Activated CD4-positive, alpha-beta memory T cell treated with anti-CD3 and anti-CD28 coated beads for 36 hours (primary cell): ENCODE data around the gene LGI4. TPM values are rescaled to one million over a fixed set of nuclear protein-coding genes. Genes with fewer than 3 reads are reported as not detected.
A peak's percentile ranks its signal among the peaks of the same experiment; 100 is the strongest.
"Not testable (repeated sequence)": the region's sequence is repeated elsewhere in the genome, so short reads cannot be mapped to it uniquely, and the experiment has no call there.

Experiments
- CTCF ChIA-PET: fragments of 350-600 bp; sonication (Branson Sonifier 250); formaldehyde crosslinking; loops from one replicate; lab custom pipeline; 2021; ENCODE audit warnings: antibody characterized with exemption, inconsistent platforms; lab: Charles Lee
- POLR2A ChIA-PET: fragments of 350-600 bp; sonication (Branson Sonifier 250); formaldehyde crosslinking; loops from one replicate; lab custom pipeline; 2021; ENCODE audit warnings: antibody characterized with exemption; lab: Charles Lee
- DNase-seq: peaks from one replicate; pipeline ENCODE4 v3.0.0-alpha.2; 2020
- H3K27ac Mint-ChIP-seq: one replicate; pipeline ENCODE4 v1.8.0; 2021; ENCODE audit warnings: mixed read lengths
- H3K27me3 Mint-ChIP-seq: one replicate; pipeline ENCODE4 v1.8.0; 2021; ENCODE audit warnings: mixed read lengths
- H3K36me3 Mint-ChIP-seq: one replicate; pipeline ENCODE4 v1.8.0; 2021; ENCODE audit warnings: mixed read lengths
- H3K4me1 Mint-ChIP-seq: one replicate; pipeline ENCODE4 v1.8.0; 2021; ENCODE audit warnings: low read depth, mixed read lengths
- H3K4me3 Mint-ChIP-seq: one replicate; pipeline ENCODE4 v1.8.0; 2021; ENCODE audit warnings: mild to moderate bottlenecking, mixed read lengths
- H3K9me3 Mint-ChIP-seq: one replicate; pipeline ENCODE4 v1.8.0; 2021; ENCODE audit warnings: mixed read lengths
- intact Hi-C: fragments of 100-400 bp; cut with micrococcal nuclease; formaldehyde crosslinking; loops from one replicate; pipeline ENCODE4 v1.15.1; 2023
- total RNA-seq, 2 experiments: library from RNA; stranded (reverse); gene quantifications; one replicate each; pipeline ENCODE4 v1.2.3, GENCODE V29; 2021

The LGI4 gene
- total RNA-seq, 2 experiments from 2014 or later = 0.50 to 0.51 TPM

DNA sequence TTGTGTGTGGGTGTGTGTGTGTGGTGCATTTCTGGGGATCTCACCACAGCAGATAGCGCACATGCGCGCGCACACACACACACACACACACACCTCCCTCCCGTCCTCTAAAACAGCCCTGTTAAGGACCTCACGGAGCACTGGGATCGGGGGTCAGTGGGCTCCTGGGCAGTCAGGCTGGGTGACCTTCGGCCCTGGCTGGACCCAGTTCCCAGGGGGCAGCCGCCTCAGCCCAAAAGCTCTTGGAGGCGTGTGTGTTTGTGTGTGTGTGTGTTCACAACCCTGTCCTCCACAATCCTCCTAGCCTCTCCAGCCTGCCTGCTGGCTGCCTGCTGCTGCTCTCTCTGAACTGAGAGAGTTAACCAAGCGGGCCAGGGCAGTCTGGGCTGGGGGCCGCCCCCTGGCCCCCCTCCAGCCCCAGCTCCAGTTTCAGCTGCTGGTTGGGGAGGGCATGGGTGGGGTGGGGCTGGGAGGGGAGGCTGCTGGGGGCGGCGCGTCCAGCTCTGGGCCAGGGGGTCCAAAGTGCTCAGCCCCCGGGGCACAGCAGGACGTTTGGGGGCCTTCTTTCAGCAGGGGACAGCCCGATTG is 3.5 kb upstream of the LGI4 start, which contains the start of gene FXYD1:
Gene FXYD1, plus strand, starts transcription at position 520 of the 588 bp plus-strand sequence. CDS start 1,256 bp downstream, outside the sequence.
- ChIA-PET CTCF (interaction anchor here (2.8 to 5.5 kb wide), 2 partner anchors 71 to 94 kb away, joined by 16 to 59 read pairs; no protein-coding TSS in a partner anchor), POLR2A (no interaction called here)
- no peaks in the 10 kb centered on the region for H3K36me3 Mint-ChIP-seq
- no peaks in the 10 kb centered on the region for H3K27me3 Mint-ChIP-seq
- intact Hi-C loops = no loop called here
- H3K27ac Mint-ChIP-seq = no peak within 1 kb of the TSS
- H3K4me3 Mint-ChIP-seq = no peak within 1 kb of the TSS
- no peak for DNase-seq
- peaks cover 19% of the 10 kb centered on the region for H3K4me1 Mint-ChIP-seq
- H3K9me3 Mint-ChIP-seq = no peaks in the 10 kb centered on the region

DNA sequence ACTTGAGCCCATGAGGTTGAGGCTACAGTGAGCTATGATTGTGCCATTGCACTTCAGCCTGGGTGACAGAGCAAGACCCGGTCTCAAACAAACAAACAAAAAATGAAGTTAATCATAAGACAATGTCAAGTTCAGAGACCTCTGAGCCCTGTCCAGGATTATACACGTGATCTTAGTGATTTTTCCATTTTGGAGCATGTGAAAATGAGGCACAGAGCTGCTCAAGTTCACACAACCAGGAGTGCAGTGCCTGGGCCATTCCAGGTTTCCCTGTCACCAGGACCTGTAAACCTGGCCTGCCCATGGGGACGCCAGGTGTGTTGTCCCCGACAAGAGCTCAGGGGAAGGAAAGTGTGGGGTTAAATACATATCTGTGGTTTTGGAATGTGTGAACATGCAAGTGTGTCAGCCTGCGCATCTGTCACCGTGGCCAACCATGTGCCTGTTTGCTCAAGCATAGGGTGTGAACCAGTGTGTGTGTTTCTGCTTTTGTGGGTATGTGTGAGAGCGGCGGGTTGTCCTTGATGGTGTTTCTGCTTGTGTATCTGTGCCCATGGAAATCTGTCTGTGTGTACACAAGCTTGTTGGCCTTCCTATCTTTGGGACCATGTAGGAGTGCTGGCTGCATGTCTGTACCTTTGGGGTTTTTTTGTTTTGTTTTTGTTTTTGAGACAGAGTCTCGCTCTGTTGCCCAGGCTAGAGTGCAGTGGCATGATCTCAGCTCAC is 2.3 kb upstream of the LGI4 start:
- POLR2A ChIA-PET = no interaction called here

DNA sequence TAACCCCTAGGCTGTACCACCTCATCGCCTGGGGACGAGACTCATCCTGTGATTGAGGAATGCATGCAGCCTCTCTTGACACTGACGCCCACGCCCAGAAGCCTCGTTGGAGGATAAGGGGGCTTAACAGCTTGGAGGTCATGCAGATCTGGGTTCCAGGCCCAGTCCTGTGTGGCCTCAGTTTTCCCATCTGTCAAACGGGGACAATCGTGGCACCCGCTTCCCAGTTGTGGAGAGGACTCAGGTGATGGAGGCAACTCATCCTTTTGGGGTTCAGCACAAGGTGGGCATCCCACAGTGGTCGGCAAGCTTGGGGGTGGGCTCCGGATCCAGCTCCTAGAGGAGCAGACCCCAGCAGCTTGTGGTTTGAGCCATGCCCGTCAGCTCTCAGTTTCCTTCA is 1.4 kb upstream of the LGI4 start:
- ChIA-PET POLR2A (no interaction called here), CTCF (interaction anchor here (0.6 to 5.5 kb wide), 16 partner anchors 10 to 92 kb away, joined by 3 to 59 read pairs (median 5); partner anchors contain the start of gene FXYD5)
- H3K9me3 Mint-ChIP-seq = no peaks in the 10 kb centered on the region
- intact Hi-C loops = no loop called here
- no peak overlapping the region for H3K27ac Mint-ChIP-seq
- H3K4me3 Mint-ChIP-seq = no peak overlapping the region
- H3K4me1 Mint-ChIP-seq = peaks cover 8% of the 10 kb centered on the region
- no peak for DNase-seq
- no peaks in the 10 kb centered on the region for H3K36me3 Mint-ChIP-seq
- H3K27me3 Mint-ChIP-seq = no peaks in the 10 kb centered on the region

More for the DNA sequence above, 2.3 kb upstream of the LGI4 start:
- no peaks in the 10 kb centered on the region for H3K9me3 Mint-ChIP-seq
- H3K4me1 Mint-ChIP-seq = peaks cover 16% of the 10 kb centered on the region
- no peaks in the 10 kb centered on the region for H3K27me3 Mint-ChIP-seq
- intact Hi-C loops = no loop called here
- no peak overlapping the region for H3K27ac Mint-ChIP-seq
- DNase-seq = no peak
- no peak overlapping the region for H3K4me3 Mint-ChIP-seq
- CTCF ChIA-PET = interaction anchor here (0.5 to 5.5 kb wide), 8 partner anchors 11 to 209 kb away, joined by 3 to 59 read pairs (median 16); no protein-coding TSS in a partner anchor
- no peaks in the 10 kb centered on the region for H3K36me3 Mint-ChIP-seq

DNA sequence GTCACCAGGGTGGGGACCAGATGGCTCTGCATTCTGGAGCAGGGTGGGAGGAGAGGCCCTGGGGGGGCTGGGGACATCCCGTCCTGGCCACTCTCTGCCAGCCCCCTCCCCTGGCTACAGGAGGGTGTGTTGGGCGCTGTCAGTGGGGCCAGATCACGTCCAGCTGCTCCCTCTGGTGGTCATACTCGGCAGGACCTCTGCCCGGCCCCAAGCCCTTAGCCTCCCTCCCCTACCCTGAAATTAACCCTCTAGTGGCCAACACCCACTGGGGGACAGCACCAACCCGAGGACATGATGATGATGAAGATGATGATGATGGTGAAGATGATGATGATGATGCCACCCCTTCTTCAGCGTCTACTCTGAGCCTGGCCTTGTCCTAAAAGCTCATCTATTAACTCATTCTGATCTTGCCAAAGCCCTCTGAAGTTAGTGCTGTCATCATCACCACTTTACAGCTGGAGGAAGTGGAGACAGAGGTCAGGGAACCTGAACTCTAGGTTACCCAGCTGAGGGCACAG is 590 bp upstream of the LGI4 start:
- Mint-ChIP-seq H3K36me3 (no peaks in the 10 kb centered on the region), H3K9me3 (no peaks in the 10 kb centered on the region), H3K4me3 (no peak overlapping the region), H3K27ac (no peak overlapping the region), H3K27me3 (no peaks in the 10 kb centered on the region), H3K4me1 (peaks cover 3% of the 10 kb centered on the region)
- CTCF ChIA-PET = interaction anchor here (0.6 to 5.5 kb wide), 18 partner anchors 10 to 123 kb away, joined by 3 to 59 read pairs (median 4); partner anchors contain the start of gene FXYD5
- DNase-seq = peak; percentile 82
- intact Hi-C loops = loop anchor here (1.0 kb wide), 2 partner anchors 21 to 68 kb away; no protein-coding TSS in a partner anchor
- POLR2A ChIA-PET = no interaction called here

DNA sequence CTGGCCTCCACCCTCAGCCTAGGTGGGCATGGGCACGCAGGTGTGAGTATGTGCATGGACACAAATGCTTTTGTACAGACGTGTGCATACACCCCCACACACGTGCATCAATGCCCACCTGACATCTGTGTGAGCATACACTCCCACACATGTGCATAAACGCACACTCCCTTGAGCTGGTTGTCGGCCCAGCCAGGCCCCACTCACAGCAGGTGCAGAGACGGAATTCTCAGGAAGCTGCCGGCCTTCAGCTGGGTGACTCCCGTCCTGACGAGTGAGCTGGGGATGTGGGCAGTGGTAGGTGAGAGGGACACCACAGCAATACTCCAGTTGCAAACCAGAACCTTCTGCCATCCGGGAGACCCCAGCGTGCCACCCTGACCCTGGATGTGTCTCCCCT is 1.0 kb downstream of the LGI4 start:
- no peak overlapping the region for H3K27ac Mint-ChIP-seq
- H3K4me3 Mint-ChIP-seq = no peak overlapping the region
- ChIA-PET CTCF (interaction anchor here (3.2 to 5.5 kb wide), 3 partner anchors 8 to 66 kb away, joined by 16 to 59 read pairs (median 29); no protein-coding TSS in a partner anchor), POLR2A (no interaction called here)
- intact Hi-C loops = no loop called here
- no peaks in the 10 kb centered on the region for H3K9me3 Mint-ChIP-seq
- no peaks in the 10 kb centered on the region for H3K27me3 Mint-ChIP-seq
- peaks cover 3% of the 10 kb centered on the region for H3K4me1 Mint-ChIP-seq
- DNase-seq = no peak
- H3K36me3 Mint-ChIP-seq = no peaks in the 10 kb centered on the region

DNA sequence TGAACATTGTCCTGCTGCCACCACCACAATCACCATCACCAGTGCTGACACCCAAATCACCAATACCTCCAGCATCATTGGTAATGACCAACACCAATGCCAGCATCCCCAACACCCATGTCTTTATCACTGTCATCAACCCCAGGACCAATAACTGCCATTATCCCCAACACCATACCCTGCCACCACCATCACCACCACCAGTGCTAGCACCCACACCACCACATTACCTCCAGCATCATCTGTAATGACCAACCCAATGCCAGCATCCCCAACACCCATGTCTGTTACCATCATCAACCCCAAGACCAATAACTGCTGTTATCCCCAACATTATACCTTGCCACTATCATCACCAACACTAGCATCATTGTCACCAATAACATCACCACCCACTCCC is 2.6 kb downstream of the LGI4 start:
- Mint-ChIP-seq H3K4me3 (no peak overlapping the region), H3K4me1 (peaks cover 3% of the 10 kb centered on the region), H3K9me3 (no peaks in the 10 kb centered on the region), H3K27ac (no peak overlapping the region), H3K27me3 (no peaks in the 10 kb centered on the region), H3K36me3 (no peaks in the 10 kb centered on the region)
- intact Hi-C loops = no loop called here
- ChIA-PET POLR2A (no interaction called here), CTCF (no interaction called here)
- DNase-seq = no peak

DNA sequence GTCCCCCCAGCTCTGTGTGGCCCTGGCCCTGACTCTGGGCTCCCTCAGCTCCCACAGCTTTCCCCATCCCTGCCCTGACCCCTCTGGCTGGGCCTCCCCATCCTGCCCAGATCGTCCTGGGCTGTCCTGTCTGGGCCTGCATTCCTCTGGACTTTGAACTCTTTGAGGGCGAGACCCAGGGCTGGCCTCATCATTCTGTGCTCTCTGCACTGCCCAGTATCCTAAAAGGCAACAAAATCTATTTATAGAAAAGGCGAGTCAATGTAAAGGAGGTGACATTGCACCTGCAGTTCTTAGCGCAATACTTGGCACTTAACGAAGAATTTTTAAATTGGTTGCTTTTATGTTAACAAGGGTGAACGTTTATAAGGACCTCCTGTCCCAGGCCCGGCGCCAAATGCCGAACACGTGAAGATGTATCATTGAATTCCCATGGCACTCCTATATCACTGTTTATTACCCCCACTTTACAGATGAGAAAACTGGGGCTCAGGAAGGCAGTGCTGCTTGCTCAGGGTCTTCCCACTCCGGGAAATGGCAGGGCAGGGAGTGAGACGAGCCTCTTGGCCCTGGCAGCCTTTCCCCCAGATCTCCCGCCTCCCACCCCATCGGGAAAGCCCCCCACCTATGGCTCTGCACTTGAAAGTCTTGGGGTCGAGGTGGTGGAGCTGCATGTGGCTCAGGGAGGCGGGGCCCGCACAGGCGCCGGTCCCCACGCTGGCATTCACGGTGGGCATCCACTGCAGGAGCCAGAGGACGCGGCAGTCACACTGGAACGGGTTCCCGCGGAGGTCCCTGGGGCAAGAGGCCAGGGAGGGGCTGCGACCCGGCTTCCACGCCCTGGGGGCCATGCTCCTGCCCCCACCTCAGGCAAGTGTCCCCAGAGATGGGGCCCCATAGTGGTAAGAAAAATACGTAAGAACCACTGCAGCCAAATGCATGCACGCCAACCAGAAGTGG is 3.8 kb downstream of the LGI4 start:
- intact Hi-C loops = no loop called here
- ChIA-PET POLR2A (no interaction called here), CTCF (interaction anchor here (0.8 kb wide), 1 partner anchor 10 kb away, joined by 3 read pairs; no protein-coding TSS in a partner anchor)
- Mint-ChIP-seq H3K4me3 (no peak overlapping the region), H3K27ac (no peak overlapping the region), H3K9me3 (no peaks in the 10 kb centered on the region), H3K4me1 (peaks cover 3% of the 10 kb centered on the region), H3K36me3 (no peaks in the 10 kb centered on the region), H3K27me3 (no peaks in the 10 kb centered on the region)
- DNase-seq = no peak

DNA sequence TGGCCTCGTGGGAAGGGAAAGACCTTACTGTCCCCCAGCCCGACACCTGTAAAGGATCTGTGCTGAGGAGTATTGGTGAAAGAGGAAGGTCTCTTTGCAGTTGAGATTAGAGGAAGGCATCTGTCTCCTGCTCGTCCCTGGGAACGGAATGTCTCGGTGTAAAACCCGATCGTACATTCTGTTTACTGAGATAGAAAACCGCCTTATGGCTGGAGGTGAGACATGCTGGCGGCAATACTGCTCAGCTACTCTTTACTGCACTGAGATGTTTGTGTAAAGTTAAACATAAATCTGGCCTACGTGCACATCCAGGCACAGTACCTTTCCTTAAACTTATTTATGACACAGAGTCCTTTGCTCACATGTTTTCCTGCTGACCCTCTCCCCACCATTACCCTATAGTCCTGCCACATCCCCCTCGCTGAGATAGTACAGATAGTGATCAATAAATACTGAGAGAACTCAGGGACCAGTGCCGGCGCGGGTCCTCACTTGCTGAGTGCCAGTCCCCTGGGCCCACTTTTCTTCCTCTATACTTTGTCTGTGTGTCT is 5.1 kb downstream of the LGI4 start:
- H3K4me1 Mint-ChIP-seq, DNase-seq, CTCF ChIA-PET, H3K36me3 Mint-ChIP-seq, H3K27ac Mint-ChIP-seq, H3K9me3 Mint-ChIP-seq, intact Hi-C loops, H3K4me3 Mint-ChIP-seq, H3K27me3 Mint-ChIP-seq, POLR2A ChIA-PET: not testable (repeated sequence)

DNA sequence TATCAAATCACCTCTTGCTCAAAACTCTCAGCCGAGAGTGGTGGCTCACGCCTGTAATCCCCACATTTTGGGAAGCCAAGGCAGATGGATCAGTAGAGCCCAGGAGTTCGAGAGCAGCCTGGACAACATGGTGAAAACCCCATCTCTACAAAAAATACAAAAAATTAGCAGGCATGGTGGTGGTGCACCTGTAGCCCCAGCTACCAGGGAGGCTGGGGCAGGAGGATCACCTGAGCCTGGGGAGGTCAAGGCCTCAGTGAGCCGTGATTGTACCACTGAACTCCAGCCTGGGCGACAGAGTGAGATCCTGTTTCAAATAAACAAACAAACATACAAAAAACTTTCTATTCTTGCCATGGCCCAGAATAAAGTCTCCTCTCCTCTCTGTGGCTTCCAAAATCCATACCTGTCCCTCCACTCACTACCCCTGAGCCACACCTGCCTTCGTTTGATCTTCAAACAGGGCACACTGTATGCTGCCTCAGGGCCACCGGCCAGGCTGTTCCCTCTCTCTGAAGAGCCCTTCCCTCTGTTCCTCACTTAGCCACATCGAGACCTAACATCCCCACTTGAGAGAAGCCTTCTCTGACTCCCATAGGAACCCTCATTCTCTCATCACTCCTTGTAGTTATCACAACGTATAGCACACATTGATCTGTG is 6.3 kb downstream of the LGI4 start:
- no peak for DNase-seq
- Mint-ChIP-seq H3K27ac (no peak overlapping the region), H3K4me3 (no peak overlapping the region), H3K36me3 (no peaks in the 10 kb centered on the region), H3K27me3 (no peaks in the 10 kb centered on the region), H3K9me3 (no peaks in the 10 kb centered on the region), H3K4me1 (peaks cover 15% of the 10 kb centered on the region)
- intact Hi-C loops = no loop called here
- POLR2A ChIA-PET = no interaction called here
- CTCF ChIA-PET = interaction anchor here (2.6 kb wide), 1 partner anchor 13 kb away, joined by 12 read pairs; the partner anchor contains the start of gene FXYD3

DNA sequence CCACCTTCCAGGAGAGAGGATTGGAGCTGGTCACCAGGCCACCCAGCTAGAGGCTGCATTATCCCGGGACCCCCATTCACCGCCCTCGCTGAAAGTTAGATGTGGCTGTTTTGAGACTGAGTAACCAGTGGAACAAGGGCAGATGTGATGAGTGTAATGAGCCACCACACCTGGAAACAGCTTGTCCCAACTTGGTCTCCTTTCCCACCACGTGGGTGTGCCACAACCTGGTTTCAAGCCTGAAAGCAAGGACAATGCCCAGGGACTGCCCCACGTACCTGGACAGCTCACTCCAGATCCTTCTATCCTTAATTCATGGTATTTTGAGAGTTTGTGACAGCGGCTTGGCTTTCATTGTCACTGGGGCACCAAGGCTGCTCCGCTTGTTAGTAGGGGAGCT is 7.0 kb downstream of the LGI4 start:
- ChIA-PET POLR2A (no interaction called here), CTCF (interaction anchor here (1.6 to 4.2 kb wide), 3 partner anchors 8 to 61 kb away, joined by 3 to 29 read pairs (median 12); partner anchors contain the start of genes FXYD3 and LGI4)
- Mint-ChIP-seq H3K9me3 (no peaks in the 10 kb centered on the region), H3K27me3 (no peaks in the 10 kb centered on the region), H3K27ac (no peak overlapping the region), H3K4me1 (peaks cover 15% of the 10 kb centered on the region), H3K36me3 (no peaks in the 10 kb centered on the region), H3K4me3 (no peak overlapping the region)
- intact Hi-C loops = no loop called here
- DNase-seq = no peak

DNA sequence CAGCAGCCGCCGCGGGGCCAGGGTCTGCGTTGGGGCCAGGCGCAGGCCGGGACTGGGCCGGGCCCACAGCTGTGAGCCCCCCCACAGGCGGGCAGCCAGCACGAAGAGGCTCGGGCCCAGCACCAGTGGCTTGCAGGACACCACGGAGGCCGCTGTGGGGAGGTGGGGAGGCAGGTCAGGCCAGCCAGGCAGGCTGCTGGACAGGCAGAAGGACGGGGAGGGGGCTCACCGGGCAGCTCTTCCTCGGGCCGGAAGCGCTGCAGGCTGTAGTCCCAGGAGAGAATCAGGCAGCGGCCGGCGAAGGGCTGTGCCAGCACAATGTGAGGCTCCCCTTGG is 8.3 kb downstream of the LGI4 start:
- ChIA-PET CTCF (interaction anchor here (1.6 to 4.2 kb wide), 3 partner anchors 9 to 60 kb away, joined by 3 to 29 read pairs (median 12); partner anchors contain the start of genes FXYD3 and LGI4), POLR2A (no interaction called here)
- Mint-ChIP-seq H3K9me3 (no peaks in the 10 kb centered on the region), H3K36me3 (no peaks in the 10 kb centered on the region), H3K27me3 (no peaks in the 10 kb centered on the region), H3K27ac (no peak overlapping the region), H3K4me1 (peaks cover 15% of the 10 kb centered on the region), H3K4me3 (no peak overlapping the region)
- intact Hi-C loops = no loop called here
- no peak for DNase-seq
